C4-2B (cell line): ENCODE results near the gene GNGT2.

Experiments used
- H3K27ac ChIP-seq: fragments of 450-650 bp; 2 replicates; pipeline ENCODE4 v1.5.1; 2017
- CTCF ChIP-seq: fragments of 450-650 bp; conservative IDR thresholded peaks from 2 replicates; pipeline ENCODE4 v1.5.1; 2017; ENCODE audit warnings: mild to moderate bottlenecking
- ZFX ChIP-seq: fragments of 450-650 bp; IDR thresholded peaks from 2 replicates; pipeline ENCODE4 v1.6.1; 2017

GNGT2 gene

DNA sequence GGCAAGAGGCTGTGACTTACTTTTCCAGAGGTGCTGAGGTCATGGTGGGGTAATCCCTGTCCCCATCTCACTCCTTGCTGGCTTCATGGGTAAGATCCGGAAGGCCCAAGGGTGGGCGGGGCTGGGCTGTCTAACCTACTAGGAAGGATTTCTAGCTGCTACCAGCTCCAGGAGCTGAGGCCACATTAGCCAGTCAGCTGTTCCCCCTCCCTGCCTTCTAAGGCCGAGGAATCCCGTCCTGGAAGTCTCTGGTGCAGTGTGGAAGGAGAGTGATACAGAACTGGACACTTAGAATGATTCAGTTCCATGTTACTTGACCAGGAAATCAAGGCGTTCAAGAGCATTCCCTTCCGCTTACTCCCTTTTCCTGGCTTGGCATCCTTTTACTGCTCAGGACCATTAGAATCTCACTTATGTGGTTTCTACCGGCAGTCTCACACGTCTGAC, 8.9 kb downstream of the GNGT2 start:
- H3K27ac ChIP-seq: no peak overlapping the region
- no peak for TF ChIP-seq ZFX
- no peak for TF ChIP-seq CTCF

- H3K27ac ChIP-seq: no peak overlapping the region
- no peak for TF ChIP-seq CTCF
- no peak for TF ChIP-seq ZFX
These were observed 9.8 kb downstream of the GNGT2 start for GRCh38 chr17:49200423-49201083.

- H3K27ac ChIP-seq: no peak overlapping the region
- TF ChIP-seq ZFX: no peak
- TF ChIP-seq CTCF: no peak
These were observed 12.2 kb downstream of the GNGT2 start for GRCh38 chr17:49198211-49198610.

- TF ChIP-seq ZFX (no peak), CTCF (no peak)
- no peak overlapping the region for H3K27ac ChIP-seq
These were observed 12.9 kb downstream of the GNGT2 start for GRCh38 chr17:49197346-49197998.

GRCh38 chr17:49196520-49196919, 13.9 kb downstream of the GNGT2 start:
- TF ChIP-seq ZFX: no peak
- TF ChIP-seq CTCF: no peak
- no peak overlapping the region for H3K27ac ChIP-seq

DNA sequence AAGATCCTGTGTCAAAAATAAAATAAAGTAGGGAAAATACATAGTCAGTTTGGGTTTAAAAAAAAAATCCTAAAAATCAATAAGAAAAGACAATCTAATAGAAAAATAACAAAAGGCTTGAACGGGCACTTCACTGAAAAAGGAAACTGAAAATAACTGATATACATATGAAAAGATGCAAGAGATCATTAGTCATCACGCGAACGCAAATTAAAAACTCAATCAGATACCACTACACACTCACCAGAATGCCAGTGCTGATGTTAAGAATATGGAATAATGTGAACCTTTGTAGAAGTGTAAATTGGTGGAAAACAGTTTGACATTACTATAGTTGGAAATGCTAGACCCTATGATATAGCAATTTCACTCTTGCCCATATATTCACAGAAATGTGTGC, 14.6 kb downstream of the GNGT2 start:
- H3K27ac ChIP-seq: no peak overlapping the region

More for the DNA sequence above, 14.6 kb downstream of the GNGT2 start:
- TF ChIP-seq CTCF (no peak), ZFX (no peak)
